H1 (cell line): ENCODE measurements around the gene INPP5E. TPM values are rescaled to one million over a fixed set of nuclear protein-coding genes. Genes with fewer than 3 reads are reported as not detected.

ENCODE experiments used
- CTCF ChIA-PET: fragments of 300-600 bp; sonication (Branson Sonifier 250); formaldehyde crosslinking; loops from one replicate; lab custom pipeline; 2021; ENCODE audit not compliant: partially characterized antibody; lab: Charles Lee
- POLR2A ChIA-PET: fragments of 300-600 bp; sonication (Branson Sonifier 250); formaldehyde crosslinking; loops from one replicate; lab custom pipeline; 2021; ENCODE audit warnings: inconsistent platforms; ENCODE audit not compliant: partially characterized antibody; lab: Charles Lee
- DNase-seq, 2 experiments: peaks; one replicate each; pipeline versions ENCODE4 v3.0.0 to v3.0.0-alpha.2; 2010 to 2022; ENCODE audit warnings: low spot score in 2 of 2, low read depth in 1 of 2, mixed read lengths in 1 of 2
- FAIRE-seq: peaks from 2 replicates; lab custom pipeline; 2011; peaks lifted over from hg19 to GRCh38; lab: Jason Lieb, UNC
- H2AFZ ChIP-seq: 2 replicates; pipeline ENCODE4 v1.8.1; 2012; ENCODE audit warnings: low read length, inconsistent platforms
- H2AK5ac ChIP-seq: 2 replicates; pipeline ENCODE4 v1.6.1; 2013; ENCODE audit warnings: low read depth, low read length
- H2BK120ac ChIP-seq: replicated peaks from 2 replicates; pipeline ENCODE3; 2013; ENCODE audit warnings: low read depth, low read length, inconsistent platforms
- H2BK12ac ChIP-seq: 2 replicates; pipeline ENCODE4 v1.6.1; 2013; ENCODE audit warnings: low read depth, low read length
- H2BK15ac ChIP-seq: 2 replicates; pipeline ENCODE4 v1.6.1; 2013; ENCODE audit warnings: low read length
- H2BK20ac ChIP-seq: 2 replicates; pipeline ENCODE4 v1.6.1; 2013; ENCODE audit warnings: low read length
- H2BK5ac ChIP-seq: 2 replicates; pipeline ENCODE4 v1.6.1; 2013; ENCODE audit warnings: low read depth, low read length
- H3K14ac ChIP-seq: 2 replicates; pipeline ENCODE4 v1.6.1; 2013; ENCODE audit warnings: inconsistent platforms; ENCODE audit not compliant: insufficient read length
- H3K18ac ChIP-seq: 2 replicates; pipeline ENCODE4 v1.6.1; 2013; ENCODE audit warnings: low read length; ENCODE audit errors: extremely low read depth
- H3K23ac ChIP-seq: 2 replicates; pipeline ENCODE4 v1.6.1; 2013; ENCODE audit warnings: inconsistent platforms; ENCODE audit not compliant: insufficient read length
- H3K23me2 ChIP-seq: 2 replicates; pipeline ENCODE4 v1.6.1; 2013; ENCODE audit warnings: low read depth, low read length
- H3K27ac ChIP-seq: 2 replicates; pipeline ENCODE4 v1.6.1; 2011; ENCODE audit warnings: low read depth, low read length, inconsistent platforms
- H3K27me3 ChIP-seq, 4 experiments: replicated peaks in 1 of 4; 1 replicate in 1 of 4; 2 replicates in 3 of 4; pipeline versions ENCODE4 v1.6.1 to v1.8.1; 2011 to 2013; ENCODE audit warnings: low read length in 3 of 4, mild to moderate bottlenecking in 3 of 4, inconsistent platforms in 2 of 4, mixed read lengths in 2 of 4, moderate library complexity in 1 of 4; ENCODE audit not compliant: control insufficient read depth in 3 of 4, insufficient read depth in 3 of 4; ENCODE audit errors: extremely low read depth in 1 of 4
- H3K36me3 ChIP-seq, 4 experiments: 2 replicates each; pipeline versions ENCODE4 v1.6.1 to v1.8.1; 2011 to 2013; ENCODE audit warnings: mild to moderate bottlenecking in 4 of 4, low read length in 3 of 4, moderate library complexity in 2 of 4, control low read depth in 1 of 4, inconsistent platforms in 1 of 4; ENCODE audit not compliant: insufficient read depth in 4 of 4, control insufficient read depth in 2 of 4
- H3K4ac ChIP-seq: replicated peaks from 2 replicates; pipeline ENCODE3; 2013; ENCODE audit warnings: low read length, low read depth, mixed read lengths, inconsistent platforms; ENCODE audit not compliant: insufficient read length
- H3K4me1 ChIP-seq, 4 experiments: replicated peaks in 1 of 4; 1 replicate in 1 of 4; 2 replicates in 3 of 4; pipeline versions ENCODE4 v1.6.1 to v1.8.1; 2011 to 2013; ENCODE audit warnings: low read length in 3 of 4, inconsistent platforms in 2 of 4, mixed read lengths in 1 of 4; ENCODE audit not compliant: insufficient read depth in 4 of 4, control insufficient read depth in 3 of 4
- H3K4me2 ChIP-seq, 2 experiments: 2 replicates each; pipeline versions ENCODE4 v1.6.1 to v1.8.1; 2011 to 2013; ENCODE audit warnings: low read depth in 2 of 2, low read length in 2 of 2, control low read depth in 1 of 2, inconsistent platforms in 1 of 2, mild to moderate bottlenecking in 1 of 2; ENCODE audit not compliant: insufficient read depth in 1 of 2
- H3K4me3 ChIP-seq, 4 experiments: fragments of 200-600, 300-600 bp in 1 of 4; sonication (generic), shearing (Covaris generic), sonication (Bioruptor Twin) in 1 of 4; 2 replicates each; pipeline versions ENCODE4 v1.5.1 to v1.8.1; 2011 to 2016; ENCODE audit warnings: low read length in 4 of 4, low read depth in 3 of 4, control low read depth in 2 of 4, inconsistent platforms in 2 of 4, mild to moderate bottlenecking in 2 of 4, mixed read lengths in 1 of 4, moderate library complexity in 1 of 4; ENCODE audit not compliant: insufficient read depth in 2 of 4; ENCODE audit errors: extremely low read depth in 1 of 4
- H3K56ac ChIP-seq: replicated peaks from 2 replicates; pipeline ENCODE3; 2013; ENCODE audit warnings: low read depth, mild to moderate bottlenecking, mixed read lengths, low read length, inconsistent platforms; ENCODE audit not compliant: insufficient read length
- H3K79me1 ChIP-seq: 2 replicates; pipeline ENCODE4 v1.6.1; 2013; ENCODE audit warnings: low read depth, low read length, control low read depth
- H3K79me2 ChIP-seq, 2 experiments: 2 replicates each; pipeline versions ENCODE4 v1.6.1 to v1.8.1; 2012 to 2013; ENCODE audit warnings: low read length in 2 of 2, mild to moderate bottlenecking in 2 of 2, inconsistent platforms in 1 of 2; ENCODE audit not compliant: insufficient read depth in 2 of 2, control insufficient read depth in 1 of 2
- H3K9ac ChIP-seq, 4 experiments: replicated peaks in 1 of 4; 1 replicate in 1 of 4; 2 replicates in 3 of 4; pipeline versions ENCODE4 v1.6.1 to v1.8.1; 2011 to 2013; ENCODE audit warnings: low read depth in 3 of 4, low read length in 3 of 4, control low read depth in 2 of 4, mild to moderate bottlenecking in 2 of 4, moderate library complexity in 2 of 4, inconsistent platforms in 1 of 4; ENCODE audit errors: extremely low read depth in 1 of 4
- H3K9me3 ChIP-seq, 2 experiments: 2 replicates each; pipeline versions ENCODE4 v1.6.1 to v1.8.1; 2012 to 2013; ENCODE audit warnings: mild to moderate bottlenecking in 2 of 2, moderate library complexity in 2 of 2, control low read depth in 1 of 2, inconsistent platforms in 1 of 2, low read depth in 1 of 2, low read length in 1 of 2, mixed read lengths in 1 of 2; ENCODE audit not compliant: insufficient read depth in 2 of 2
- H4K20me1 ChIP-seq, 2 experiments: replicated peaks in 1 of 2; 2 replicates each; pipeline versions ENCODE3 to v1.8.1; 2011 to 2013; ENCODE audit warnings: inconsistent platforms in 2 of 2, low read length in 2 of 2, mild to moderate bottlenecking in 1 of 2; ENCODE audit not compliant: insufficient read depth in 2 of 2, control insufficient read depth in 1 of 2
- H4K5ac ChIP-seq: 2 replicates; pipeline ENCODE4 v1.6.1; 2013; ENCODE audit warnings: low read length, low read depth, mixed read lengths, inconsistent platforms; ENCODE audit not compliant: insufficient read length
- H4K8ac ChIP-seq: 2 replicates; pipeline ENCODE4 v1.8.0; 2013; ENCODE audit warnings: mild to moderate bottlenecking, moderate library complexity, low read length, inconsistent platforms; ENCODE audit not compliant: insufficient read depth; ENCODE audit errors: extremely low read depth
- H4K91ac ChIP-seq: replicated peaks from 2 replicates; pipeline ENCODE3; 2013; ENCODE audit warnings: low read length, mixed read lengths, inconsistent platforms; ENCODE audit not compliant: insufficient read length
- EP300 ChIP-seq, 2 experiments: IDR thresholded peaks; 1 replicate in 1 of 2; 2 replicates in 1 of 2; pipeline ENCODE4 v1.6.1; 2011 to 2012; ENCODE audit warnings: low read depth in 2 of 2, low read length in 2 of 2, mild to moderate bottlenecking in 2 of 2, borderline replicate concordance in 1 of 2, inconsistent platforms in 1 of 2, moderate library complexity in 1 of 2
- SRF ChIP-seq: IDR thresholded peaks from 2 replicates; pipeline ENCODE4 v1.6.1; 2011; ENCODE audit warnings: mild to moderate bottlenecking, low read depth, low read length, moderate library complexity
- YY1 ChIP-seq: IDR thresholded peaks from 2 replicates; pipeline ENCODE4 v1.6.1; 2011; ENCODE audit warnings: low read depth, mild to moderate bottlenecking, low read length
- WGBS, 2 experiments: shearing (Covaris generic) in 1 of 2; methylation state at CpG; one replicate each; pipeline versions ENCODE4 v1.1.6 to v1.1.7; 2013 to 2015; ENCODE audit warnings: low lambda C conversion rate in 2 of 2, mixed read lengths in 2 of 2, inconsistent platforms in 1 of 2, low coverage in 1 of 2, missing lambda C conversion rate in 1 of 2; ENCODE audit not compliant: insufficient replicate concordance in 2 of 2, insufficient coverage in 1 of 2, insufficient read length in 1 of 2; ENCODE audit errors: extremely low coverage in 1 of 2, missing lambda C conversion rate in 1 of 2; 5-methylcytosine and 5-hydroxymethylcytosine counted together
- polyA plus RNA-seq, 7 experiments: library from polyadenylated mRNA; depleted of rRNA in 3 of 7; stranded (reverse) in 5 of 7; unstranded in 2 of 7; fragments of >200 nt in 5 of 7; fragments of 200-250 nt in 2 of 7; gene quantifications; 1 replicate in 5 of 7; 2 replicates in 1 of 7; 4 replicates in 1 of 7; pipeline versions ENCODE4 v1.2.1 to v1.2.3, GENCODE V29; 2011 to 2013; ENCODE audit warnings: missing spikeins in 2 of 7, mixed read lengths in 2 of 7
- total RNA-seq: library from RNA; stranded (reverse); fragmentation: NEBNext Ultra II Directional; extraction: Animal tissue kit (Norgen Biotek cat#: 25700); gene quantifications from 2 replicates; pipeline ENCODE4 v1.2.1, GENCODE V29; 2021
- TF ChIP-seq, protein P1 (sequence below), 3 experiments: IDR thresholded peaks; 1 replicate in 2 of 3; 2 replicates in 1 of 3; pipeline versions ENCODE4 v1.5.1 to v1.6.1; 2011; ENCODE audit warnings: low read length in 3 of 3, mild to moderate bottlenecking in 3 of 3, inconsistent platforms in 2 of 3, low read depth in 1 of 3, moderate library complexity in 1 of 3; ENCODE audit not compliant: insufficient read depth in 1 of 3; ENCODE audit errors: control extremely low read depth in 1 of 3

Gene INPP5E
- total and polyA plus RNA-seq, 2 of the 8 experiments (the other 6 are each of a cell fraction or from before 2014, with no cell fraction given) = 8.7 to 11.3 TPM

- Histone ChIP-seq H4K91ac (no peak overlapping the region), H3K79me2 (no peaks in the 10 kb centered on the region), H4K8ac (peak overlapping the region; percentile 57; the same call in 1 of the 2 replicates), H4K20me1 (peaks cover 3 to 5% of the 10 kb centered on the region in 2 experiments), H3K36me3 (peaks cover 21 to 36% (median 35%) of the 10 kb centered on the region in 4 experiments), H2AFZ (no peak overlapping the region), H3K14ac (no peak overlapping the region), H2BK120ac (no peak overlapping the region), H3K18ac (no peak overlapping the region), H2AK5ac (no peak overlapping the region), H2BK12ac (no peak overlapping the region), H3K27ac (no peak overlapping the region), H3K23ac (no peak overlapping the region), H3K79me1 (no peaks in the 10 kb centered on the region), H3K9me3 (no peaks in the 10 kb centered on the region), H3K56ac (no peak overlapping the region)
- DNase-seq (no peak), FAIRE-seq (no peak)
- POLR2A ChIA-PET = interaction anchor here (0.8 to 4.0 kb wide), 9 partner anchors 11 to 51 kb away, joined by 3 to 26 read pairs (median 5); partner anchors contain the start of genes CARD9, ENTR1 and PMPCA
- WGBS, 2 experiments = 92% methylated on average over 43 of the region's 43 CpGs; no CpG with 5 or more reads in 1 of the 2 experiments
- TF ChIP-seq, protein P1, sequence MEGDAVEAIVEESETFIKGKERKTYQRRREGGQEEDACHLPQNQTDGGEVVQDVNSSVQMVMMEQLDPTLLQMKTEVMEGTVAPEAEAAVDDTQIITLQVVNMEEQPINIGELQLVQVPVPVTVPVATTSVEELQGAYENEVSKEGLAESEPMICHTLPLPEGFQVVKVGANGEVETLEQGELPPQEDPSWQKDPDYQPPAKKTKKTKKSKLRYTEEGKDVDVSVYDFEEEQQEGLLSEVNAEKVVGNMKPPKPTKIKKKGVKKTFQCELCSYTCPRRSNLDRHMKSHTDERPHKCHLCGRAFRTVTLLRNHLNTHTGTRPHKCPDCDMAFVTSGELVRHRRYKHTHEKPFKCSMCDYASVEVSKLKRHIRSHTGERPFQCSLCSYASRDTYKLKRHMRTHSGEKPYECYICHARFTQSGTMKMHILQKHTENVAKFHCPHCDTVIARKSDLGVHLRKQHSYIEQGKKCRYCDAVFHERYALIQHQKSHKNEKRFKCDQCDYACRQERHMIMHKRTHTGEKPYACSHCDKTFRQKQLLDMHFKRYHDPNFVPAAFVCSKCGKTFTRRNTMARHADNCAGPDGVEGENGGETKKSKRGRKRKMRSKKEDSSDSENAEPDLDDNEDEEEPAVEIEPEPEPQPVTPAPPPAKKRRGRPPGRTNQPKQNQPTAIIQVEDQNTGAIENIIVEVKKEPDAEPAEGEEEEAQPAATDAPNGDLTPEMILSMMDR (IDR thresholded peaks at IDR 0.05; ENCODE audit: control extremely low read depth in 1 of 3, insufficient read depth in 1 of 3, low read depth in 1 of 3, low read length in 3 of 3) = no peak
- TF ChIP-seq EP300 (IDR thresholded peaks at IDR 0.05; ENCODE audit: borderline replicate concordance in 1 of 2, low read depth in 2 of 2, low read length in 2 of 2) (no peak), SRF (no peak), YY1 (no peak)
- TF ChIP-seq, all 59 proteins: peak for 0
- H3K23me2 ChIP-seq = no peaks in the 10 kb centered on the region
- H3K4me2 ChIP-seq = no peak overlapping the region
- CTCF ChIA-PET = interaction anchor here (0.7 to 2.3 kb wide), 4 partner anchors 15 to 85 kb away, joined by 3 to 12 read pairs (median 4); no protein-coding TSS in a partner anchor
- no peak overlapping the region for H4K5ac ChIP-seq
- no peak overlapping the region for H3K4ac ChIP-seq
- no peak overlapping the region for H2BK15ac ChIP-seq
- H3K9ac ChIP-seq = no peak overlapping the region
- no peak overlapping the region for H3K4me3 ChIP-seq
- H2BK5ac ChIP-seq = no peak overlapping the region
- H3K4me1 ChIP-seq = no peaks in the 10 kb centered on the region
- H2BK20ac ChIP-seq = no peak overlapping the region
- no peaks in the 10 kb centered on the region for H3K27me3 ChIP-seq
Observed at GRCh38 chr9:136423432-136424146, 16.1 kb downstream of the INPP5E start.
